T-helper 2 cell treated with Interferon-gamma antibody and Interleukin-4, amounts not matched to agents 5 μg/mL and 100 μg/mL, for 36 hours (primary cell): ENCODE measurements around the gene PUM2.
A peak's percentile ranks its signal among the peaks of the same experiment; 100 is the strongest.

Experiments
- DNase-seq: peaks from one replicate; pipeline ENCODE4 v3.0.0; 2021; ENCODE audit warnings: low spot score
- H3K27ac Mint-ChIP-seq: one replicate; pipeline ENCODE4 v1.8.0; 2021; ENCODE audit warnings: mild to moderate bottlenecking, mixed read lengths
- H3K27me3 Mint-ChIP-seq: one replicate; pipeline ENCODE4 v1.8.0; 2021; ENCODE audit warnings: low read depth, mixed read lengths
- H3K36me3 Mint-ChIP-seq: one replicate; pipeline ENCODE4 v1.8.0; 2021; ENCODE audit warnings: low read depth, mixed read lengths
- H3K4me1 Mint-ChIP-seq: one replicate; pipeline ENCODE4 v1.8.0; 2021; ENCODE audit warnings: low read depth, mixed read lengths
- H3K4me3 Mint-ChIP-seq: one replicate; pipeline ENCODE4 v1.8.0; 2022; ENCODE audit warnings: mild to moderate bottlenecking, moderate library complexity, mixed read lengths
- H3K9me3 Mint-ChIP-seq: one replicate; pipeline ENCODE4 v1.8.0; 2021; ENCODE audit warnings: mixed read lengths

Gene PUM2

GRCh38 chr2:20350753-20351554, at the start of gene PUM2:
TSS of gene PUM2 (minus strand) at chr2:20350844. CDS start at chr2:20327360, 23,484 bp downstream.
- H3K27me3 Mint-ChIP-seq, result no peaks in the 10 kb centered on the region
- H3K4me1 Mint-ChIP-seq, result peaks cover 34% of the 10 kb centered on the region
- peak within 1 kb of the TSS; percentile 84 for H3K4me3 Mint-ChIP-seq
- peaks cover 26% of the 10 kb centered on the region for H3K36me3 Mint-ChIP-seq
- peak within 1 kb of the TSS; percentile 80 for H3K27ac Mint-ChIP-seq
- no peaks in the 10 kb centered on the region for H3K9me3 Mint-ChIP-seq
- peak; percentile 98 for DNase-seq

GRCh38 chr2:20400306-20400705, 49.7 kb upstream of the PUM2 start:
- H3K27me3 Mint-ChIP-seq, result peaks cover 34% of the 10 kb centered on the region
- H3K4me3 Mint-ChIP-seq, result no peak overlapping the region
- no peak overlapping the region for H3K27ac Mint-ChIP-seq
- H3K4me1 Mint-ChIP-seq, result no peaks in the 10 kb centered on the region
- H3K36me3 Mint-ChIP-seq, result no peaks in the 10 kb centered on the region
- no peak for DNase-seq
- no peaks in the 10 kb centered on the region for H3K9me3 Mint-ChIP-seq

- Mint-ChIP-seq H3K36me3 (no peaks in the 10 kb centered on the region), H3K4me3 (no peak overlapping the region), H3K27me3 (peaks cover 33% of the 10 kb centered on the region), H3K4me1 (no peaks in the 10 kb centered on the region), H3K9me3 (no peaks in the 10 kb centered on the region), H3K27ac (no peak overlapping the region)
- DNase-seq, result no peak
Measured at GRCh38 chr2:20398956-20399567, 48.4 kb upstream of the PUM2 start.

GRCh38 chr2:20397811-20398447, 47.3 kb upstream of the PUM2 start:
- H3K36me3 Mint-ChIP-seq, result no peaks in the 10 kb centered on the region
- H3K27me3 Mint-ChIP-seq, result peaks cover 28% of the 10 kb centered on the region
- no peak overlapping the region for H3K27ac Mint-ChIP-seq
- no peaks in the 10 kb centered on the region for H3K4me1 Mint-ChIP-seq
- no peaks in the 10 kb centered on the region for H3K9me3 Mint-ChIP-seq
- H3K4me3 Mint-ChIP-seq, result no peak overlapping the region
- no peak for DNase-seq

GRCh38 chr2:20396356-20397000, 45.8 kb upstream of the PUM2 start:
- Mint-ChIP-seq H3K9me3 (no peaks in the 10 kb centered on the region), H3K4me3 (no peak overlapping the region)
- no peak for DNase-seq

GRCh38 chr2:20393986-20394385, 43.3 kb upstream of the PUM2 start:
- Mint-ChIP-seq H3K9me3 (no peaks in the 10 kb centered on the region), H3K27ac (no peak overlapping the region), H3K36me3 (no peaks in the 10 kb centered on the region), H3K4me3 (no peak overlapping the region), H3K27me3 (peaks cover 21% of the 10 kb centered on the region), H3K4me1 (no peaks in the 10 kb centered on the region)
- no peak for DNase-seq

More at GRCh38 chr2:20396356-20397000, 45.8 kb upstream of the PUM2 start:
- no peaks in the 10 kb centered on the region for H3K4me1 Mint-ChIP-seq
- H3K27me3 Mint-ChIP-seq, result peaks cover 27% of the 10 kb centered on the region
- H3K36me3 Mint-ChIP-seq, result no peaks in the 10 kb centered on the region
- H3K27ac Mint-ChIP-seq, result no peak overlapping the region

- H3K27me3 Mint-ChIP-seq, result peaks cover 14% of the 10 kb centered on the region
- H3K36me3 Mint-ChIP-seq, result no peaks in the 10 kb centered on the region
- no peak overlapping the region for H3K4me3 Mint-ChIP-seq
- no peak for DNase-seq
- no peak overlapping the region for H3K27ac Mint-ChIP-seq
- no peaks in the 10 kb centered on the region for H3K4me1 Mint-ChIP-seq
- H3K9me3 Mint-ChIP-seq, result no peaks in the 10 kb centered on the region
Measured at GRCh38 chr2:20391951-20392699, 41.5 kb upstream of the PUM2 start.

GRCh38 chr2:20390524-20391123, 40.0 kb upstream of the PUM2 start:
- Mint-ChIP-seq H3K4me3 (no peak overlapping the region), H3K27me3 (peaks cover 11% of the 10 kb centered on the region), H3K9me3 (no peaks in the 10 kb centered on the region), H3K36me3 (no peaks in the 10 kb centered on the region), H3K27ac (no peak overlapping the region), H3K4me1 (no peaks in the 10 kb centered on the region)
- DNase-seq, result no peak

- DNase-seq, result no peak
- Mint-ChIP-seq H3K27ac (no peak overlapping the region), H3K36me3 (no peaks in the 10 kb centered on the region), H3K4me1 (peaks cover 3% of the 10 kb centered on the region), H3K9me3 (no peaks in the 10 kb centered on the region), H3K4me3 (no peak overlapping the region), H3K27me3 (peaks cover 5% of the 10 kb centered on the region)
Measured at GRCh38 chr2:20384953-20385352, 34.3 kb upstream of the PUM2 start.

GRCh38 chr2:20382965-20383810, 32.5 kb upstream of the PUM2 start:
- no peaks in the 10 kb centered on the region for H3K9me3 Mint-ChIP-seq
- peaks cover 5% of the 10 kb centered on the region for H3K27me3 Mint-ChIP-seq
- H3K27ac Mint-ChIP-seq, result no peak overlapping the region
- H3K4me1 Mint-ChIP-seq, result peaks cover 3% of the 10 kb centered on the region
- H3K36me3 Mint-ChIP-seq, result no peaks in the 10 kb centered on the region
- no peak overlapping the region for H3K4me3 Mint-ChIP-seq
- no peak for DNase-seq

GRCh38 chr2:20381457-20381856, 30.8 kb upstream of the PUM2 start:
- H3K36me3 Mint-ChIP-seq, result no peaks in the 10 kb centered on the region
- no peak overlapping the region for H3K27ac Mint-ChIP-seq
- peaks cover 12% of the 10 kb centered on the region for H3K27me3 Mint-ChIP-seq
- no peak for DNase-seq
- no peak overlapping the region for H3K4me3 Mint-ChIP-seq
- peaks cover 3% of the 10 kb centered on the region for H3K4me1 Mint-ChIP-seq
- H3K9me3 Mint-ChIP-seq, result no peaks in the 10 kb centered on the region

GRCh38 chr2:20378891-20379519, 28.4 kb upstream of the PUM2 start:
- no peak overlapping the region for H3K27ac Mint-ChIP-seq

More at GRCh38 chr2:20378891-20379519, 28.4 kb upstream of the PUM2 start:
- Mint-ChIP-seq H3K4me1 (peaks cover 3% of the 10 kb centered on the region), H3K4me3 (no peak overlapping the region), H3K36me3 (no peaks in the 10 kb centered on the region), H3K9me3 (no peaks in the 10 kb centered on the region), H3K27me3 (peaks cover 16% of the 10 kb centered on the region)
- DNase-seq, result no peak
